A549 (cell line): Measurements from ENCODE around the gene CALML5. TPM values are rescaled to one million over a fixed set of nuclear protein-coding genes. Genes with fewer than 3 reads are reported as not detected.

Experiments
- ATAC-seq, 2 experiments: fragments of 200-7000 bp in 1 of 2; fragments of >200 bp in 1 of 2; cut with Nextera tagmentation in 1 of 2; cut with Tn5 transposase in 1 of 2; 3 replicates each; pipeline versions ENCODE4 v1.8.0 to v1.9.1; 2018 to 2020; ENCODE audit warnings: mild to moderate bottlenecking in 1 of 2, moderate library complexity in 1 of 2
- CTCF ChIA-PET: fragments of 300-600 bp; sonication (Branson Sonifier 250); formaldehyde crosslinking; extraction: SDS; loops from one replicate; lab custom pipeline; 2021; ENCODE audit warnings: antibody characterized with exemption, inconsistent platforms; lab: Yijun Ruan, JAX
- POLR2A ChIA-PET: fragments of 350-600 bp; formaldehyde crosslinking; extraction: SDS; loops from one replicate; lab custom pipeline; 2021; ENCODE audit warnings: antibody characterized with exemption, inconsistent platforms; lab: Yijun Ruan, JAX
- DNase-seq, 2 experiments: peaks; one replicate each; pipeline versions ENCODE4 v3.0.0 to v3.0.0-alpha.2; 2011 to 2016; ENCODE audit warnings: low read depth in 1 of 2, low spot score in 1 of 2
- FAIRE-seq: peaks from 2 replicates; lab custom pipeline; 2011; peaks lifted over from hg19 to GRCh38; lab: Jason Lieb, UNC
- H3K27ac ChIP-seq, 2 experiments: fragments of >200 bp; sonication (Bioruptor Twin); formaldehyde crosslinking; 3 replicates each; pipeline ENCODE4 v1.5.1; 2016 to 2017
- H3K4me1 ChIP-seq: fragments of >200 bp; sonication (Bioruptor Twin); formaldehyde crosslinking; 3 replicates; pipeline ENCODE4 v1.6.1; 2016
- H3K4me2 ChIP-seq: fragments of >200 bp; sonication (Bioruptor Twin); formaldehyde crosslinking; 3 replicates; pipeline ENCODE4 v1.6.1; 2016
- H3K4me3 ChIP-seq: fragments of >200 bp; sonication (Bioruptor Twin); formaldehyde crosslinking; 3 replicates; pipeline ENCODE4 v1.5.1; 2016
- H3K9me3 ChIP-seq: fragments of >200 bp; sonication (Bioruptor Twin); formaldehyde crosslinking; 3 replicates; pipeline ENCODE4 v1.6.1; 2016
- ATOH8 ChIP-seq: fragments of 250-450 bp; sonication (Bioruptor Pico); IDR thresholded peaks from 2 replicates; pipeline ENCODE4 v1.5.0; 2020; ENCODE audit warnings: low read depth, mild to moderate bottlenecking, moderate library complexity
- CBX2 ChIP-seq: fragments of 200-600 bp; sonication (generic); IDR thresholded peaks from 2 replicates; pipeline ENCODE4 v1.6.1; 2016; ENCODE audit warnings: low read depth, mild to moderate bottlenecking, borderline replicate concordance
- CEBPB ChIP-seq, 2 experiments: fragments of >200 bp in 1 of 2; sonication (Bioruptor Twin) in 1 of 2; formaldehyde crosslinking in 1 of 2; IDR thresholded peaks; 2 replicates each; pipeline ENCODE4 v1.6.1; 2012 to 2016
- CHD2 ChIP-seq: fragments of 150-350 bp; IDR thresholded peaks from 2 replicates; pipeline ENCODE4 v1.6.1; 2014; ENCODE audit warnings: low read length; ENCODE audit not compliant: partially characterized antibody
- CHD4 ChIP-seq: fragments of 200-600 bp; sonication (generic); IDR thresholded peaks from 2 replicates; pipeline ENCODE4 v1.6.1; 2016; ENCODE audit warnings: antibody characterized with exemption, mild to moderate bottlenecking, borderline replicate concordance
- CTCF ChIP-seq: fragments of >200 bp; sonication (Bioruptor Twin); formaldehyde crosslinking; IDR thresholded peaks from 3 replicates; pipeline ENCODE4 v1.5.1; 2016
- FOSB ChIP-seq: fragments of 250-450 bp; sonication (Bioruptor Pico); IDR thresholded peaks from 2 replicates; pipeline ENCODE4 v1.5.0; 2020; ENCODE audit warnings: mild to moderate bottlenecking, moderate library complexity
- HDAC2 ChIP-seq: fragments of 200-600 bp; sonication (generic); IDR thresholded peaks from 2 replicates; pipeline ENCODE4 v1.6.1; 2016
- HMGXB4 ChIP-seq: fragments of 250-450 bp; sonication (Bioruptor Pico); IDR thresholded peaks from 2 replicates; pipeline ENCODE4 v1.5.0; 2021; ENCODE audit warnings: mild to moderate bottlenecking, moderate library complexity, borderline replicate concordance
- HOXA7 ChIP-seq: fragments of 250-450 bp; sonication (Bioruptor Pico); IDR thresholded peaks from 2 replicates; pipeline ENCODE4 v1.5.0; 2020; ENCODE audit warnings: mild to moderate bottlenecking, moderate library complexity
- JUN ChIP-seq, 2 experiments: fragments of >200 bp; sonication (Bioruptor Twin); formaldehyde crosslinking; IDR thresholded peaks; 2 replicates in 1 of 2; 3 replicates in 1 of 2; pipeline ENCODE4 v1.6.1; 2016 to 2017
- MYC ChIP-seq: IDR thresholded peaks from 2 replicates; pipeline ENCODE4 v1.6.1; 2012; ENCODE audit warnings: mild to moderate bottlenecking, inconsistent platforms, low read length, improper control_type of control experiment, borderline replicate concordance
- NFE2L2 ChIP-seq: fragments of 150-350 bp; conservative IDR thresholded peaks from 2 replicates; pipeline ENCODE4 v1.6.1; 2014; ENCODE audit warnings: low read length
- NR3C1 ChIP-seq: fragments of >200 bp; sonication (Bioruptor Twin); formaldehyde crosslinking; IDR thresholded peaks from 3 replicates; pipeline ENCODE4 v1.6.1; 2017
- RAD21 ChIP-seq, 2 experiments: fragments of >200 bp in 1 of 2; sonication (Bioruptor Twin) in 1 of 2; formaldehyde crosslinking in 1 of 2; IDR thresholded peaks in 1 of 2; conservative IDR thresholded peaks in 1 of 2; 2 replicates in 1 of 2; 3 replicates in 1 of 2; pipeline ENCODE4 v1.6.1; 2012 to 2018; ENCODE audit warnings: inconsistent platforms in 1 of 2
- RARB ChIP-seq: fragments of 250-450 bp; sonication (Bioruptor Pico); IDR thresholded peaks from 2 replicates; pipeline ENCODE4 v1.8.0; 2021; ENCODE audit warnings: mild to moderate bottlenecking, moderate library complexity
- RCOR1 ChIP-seq: fragments of 150-350 bp; IDR thresholded peaks from 2 replicates; pipeline ENCODE4 v1.6.1; 2014; ENCODE audit warnings: antibody characterized with exemption, low read length, low read depth
- RNF2 ChIP-seq: fragments of 200-600 bp; sonication (generic); IDR thresholded peaks from 2 replicates; pipeline ENCODE4 v1.6.1; 2016; ENCODE audit warnings: low read depth, mild to moderate bottlenecking, antibody characterized with exemption, moderate library complexity, borderline replicate concordance
- ZC3H11A ChIP-seq: fragments of 450-650 bp; IDR thresholded peaks from 2 replicates; pipeline ENCODE4 v1.6.1; 2014; ENCODE audit warnings: antibody characterized with exemption, mild to moderate bottlenecking
- WGBS: methylation state at CpG from one replicate; pipeline ENCODE4 v1.1.6; 2017; ENCODE audit errors: missing lambda C conversion rate; 5-methylcytosine and 5-hydroxymethylcytosine counted together
- polyA plus RNA-seq, 4 experiments: library from polyadenylated mRNA; depleted of rRNA in 3 of 4; stranded (reverse); fragments of >200 nt; fragmentation: RNase III in 1 of 4; extraction: RNeasy Plus Mini Kit Qiagen cat#74134 plus additional on column Dnase treatment in 1 of 4; gene quantifications; 2 replicates in 3 of 4; 3 replicates in 1 of 4; pipeline ENCODE4 v1.2.3, GENCODE V29; 2011 to 2017

The CALML5 gene
- polyA plus RNA-seq, 2 of the 4 experiments (the other 2 are of a cell fraction) = not detected

GRCh38 chr10:5465976-5466450 is 33.4 kb downstream of the CALML5 start:
- ChIA-PET POLR2A (no interaction called here), CTCF (interaction anchor here (5.6 kb wide), 1 partner anchor 157 kb away, joined by 33 read pairs; no protein-coding TSS in a partner anchor)
- 86% methylated on average over 12 of the region's 12 CpGs for WGBS
- Histone ChIP-seq H3K4me3 (no peak overlapping the region), H3K4me1 (peaks cover 6% of the 10 kb centered on the region; the same call in 1 of the 3 replicates), H3K4me2 (no peak overlapping the region), H3K9me3 (no peaks in the 10 kb centered on the region), H3K27ac (peak overlapping the region in 1 of 2 experiments; percentile 34; a peak in 2 of 6 replicates)
- FAIRE-seq (no peak), DNase-seq (no peak), ATAC-seq (peak in 1 of 2 experiments; percentile 4; a peak in 1 of 6 replicates)
- TF ChIP-seq HOXA7 (CRISPR knock-in tag) (no peak), CTCF (no peak), HMGXB4 (no peak), RCOR1 (no peak), CHD2 (no peak), NFE2L2 (no peak), RNF2 (no peak), CHD4 (no peak), JUN (IDR thresholded peaks at IDR 0.05) (no peak), FOSB (CRISPR knock-in tag) (no peak), CBX2 (no peak), RARB (CRISPR knock-in tag) (no peak), ZC3H11A (no peak)

- ChIA-PET POLR2A (no interaction called here), CTCF (interaction anchor here (0.6 to 5.6 kb wide), 3 partner anchors 19 to 543 kb away, joined by 3 to 33 read pairs (median 3); no protein-coding TSS in a partner anchor)
- no peak for DNase-seq
- Histone ChIP-seq H3K4me3 (no peak overlapping the region), H3K4me1 (peaks cover 6% of the 10 kb centered on the region; the same call in 1 of the 3 replicates), H3K4me2 (no peak overlapping the region), H3K9me3 (no peaks in the 10 kb centered on the region), H3K27ac (no peak overlapping the region)
- FAIRE-seq = no peak
- 79% methylated on average over 5 of the region's 5 CpGs for WGBS
- TF ChIP-seq CEBPB (IDR thresholded peaks at IDR 0.05) = no peak
- no peak for TF ChIP-seq RAD21 (conservative IDR thresholded peaks at IDR 0.05 in 1 of 2, IDR thresholded peaks at IDR 0.05 in 1 of 2)
- TF ChIP-seq ATOH8 (CRISPR knock-in tag) = no peak
- TF ChIP-seq HDAC2 = no peak
- no peak for TF ChIP-seq MYC
- TF ChIP-seq FOSB (CRISPR knock-in tag) = no peak
- TF ChIP-seq NR3C1 = no peak
- no peak for ATAC-seq
These were observed 34.8 kb downstream of the CALML5 start for GRCh38 chr10:5464546-5464945.
